ENCODE measurements around the gene CROCC. TPM values are rescaled to one million over a fixed set of nuclear protein-coding genes. Genes with fewer than 3 reads are reported as not detected.

Gene CROCC
- total RNA-seq, 1 donor = 13.8 TPM

GRCh38 chr1:16992675-16993074 is 70.9 kb downstream of the CROCC start:
- H3K4me3 ChIP-seq (ENCODE audit: low read depth, low read length) = no peak overlapping the region
- DNase-seq (ENCODE audit: low read depth) = no peak
- no peak for TF ChIP-seq CTCF (IDR thresholded peaks at IDR 0.05; ENCODE audit: insufficient read depth, low read depth, low read length)

- H3K4me3 ChIP-seq (ENCODE audit: low read depth, low read length) = no peak overlapping the region
- no peak for DNase-seq (ENCODE audit: low read depth)
- no peak for TF ChIP-seq CTCF (IDR thresholded peaks at IDR 0.05; ENCODE audit: insufficient read depth, low read depth, low read length)
These were observed 71.8 kb downstream of the CROCC start for GRCh38 chr1:16993521-16994038.

GRCh38 chr1:16996845-16997244 is 75.1 kb downstream of the CROCC start:
- H3K4me3 ChIP-seq (ENCODE audit: low read depth, low read length) = no peak overlapping the region
- DNase-seq (ENCODE audit: low read depth) = no peak
- TF ChIP-seq CTCF (IDR thresholded peaks at IDR 0.05; ENCODE audit: insufficient read depth, low read depth, low read length) = no peak

- no peak for DNase-seq (ENCODE audit: low read depth)
These were observed 76.9 kb downstream of the CROCC start for GRCh38 chr1:16998589-16998988.

GRCh38 chr1:16999863-17000262 is 78.1 kb downstream of the CROCC start:
- DNase-seq (ENCODE audit: low read depth) = no peak
- TF ChIP-seq CTCF (IDR thresholded peaks at IDR 0.05; ENCODE audit: insufficient read depth, low read depth, low read length) = no peak
- H3K4me3 ChIP-seq (ENCODE audit: low read depth, low read length) = no peak overlapping the region

More at GRCh38 chr1:16998589-16998988, 76.9 kb downstream of the CROCC start:
- no peak overlapping the region for H3K4me3 ChIP-seq (ENCODE audit: low read depth, low read length)
- no peak for TF ChIP-seq CTCF (IDR thresholded peaks at IDR 0.05; ENCODE audit: insufficient read depth, low read depth, low read length)

- DNase-seq (ENCODE audit: low read depth) = no peak
- H3K4me3 ChIP-seq (ENCODE audit: low read depth, low read length) = no peak overlapping the region
- TF ChIP-seq CTCF (IDR thresholded peaks at IDR 0.05; ENCODE audit: insufficient read depth, low read depth, low read length) = no peak
These were observed 80.2 kb downstream of the CROCC start for GRCh38 chr1:17001760-17002523.

All from fibroblast of villous mesenchyme (primary cell).